ENCODE measurements around the gene CRB3.
"Not testable (repeated sequence)": the region's sequence is repeated elsewhere in the genome, so short reads cannot be mapped to it uniquely, and the experiment has no call there.

The CRB3 gene

DNA sequence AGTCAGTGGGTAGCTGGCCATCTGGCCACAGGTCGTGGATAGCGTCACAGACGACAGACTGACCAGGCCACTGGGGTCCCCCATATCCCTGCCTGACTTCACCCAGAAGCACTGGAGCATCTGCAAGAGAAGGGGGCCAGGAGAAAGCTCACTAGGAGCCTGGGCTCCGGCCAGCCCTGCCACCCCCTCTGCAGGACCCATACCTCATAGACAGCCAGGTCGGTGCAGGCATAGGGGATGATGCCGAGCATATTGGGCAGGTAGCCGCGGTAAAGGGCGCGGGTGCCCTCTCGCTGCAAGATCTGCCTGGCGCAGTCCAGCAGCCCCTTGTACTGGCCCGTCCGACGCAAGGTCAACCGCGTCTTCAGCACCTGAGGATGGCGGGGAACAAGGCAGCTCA lies 36.9 kb upstream of the CRB3 start:
- no peak overlapping the region for H3K4me3 ChIP-seq (replicated peaks; ENCODE audit: insufficient read depth, low read length)
- H3K27ac ChIP-seq (replicated peaks): no peak overlapping the region
- no peak for TF ChIP-seq SPI1 (IDR thresholded peaks at IDR 0.05; ENCODE audit: borderline replicate concordance, low read depth)
- no peak for TF ChIP-seq POLR2AphosphoS5 (IDR thresholded peaks at IDR 0.05; ENCODE audit: low read depth)
- TF ChIP-seq GABPA (IDR thresholded peaks at IDR 0.05; ENCODE audit: low read depth): no peak
- TF ChIP-seq, protein P1, sequence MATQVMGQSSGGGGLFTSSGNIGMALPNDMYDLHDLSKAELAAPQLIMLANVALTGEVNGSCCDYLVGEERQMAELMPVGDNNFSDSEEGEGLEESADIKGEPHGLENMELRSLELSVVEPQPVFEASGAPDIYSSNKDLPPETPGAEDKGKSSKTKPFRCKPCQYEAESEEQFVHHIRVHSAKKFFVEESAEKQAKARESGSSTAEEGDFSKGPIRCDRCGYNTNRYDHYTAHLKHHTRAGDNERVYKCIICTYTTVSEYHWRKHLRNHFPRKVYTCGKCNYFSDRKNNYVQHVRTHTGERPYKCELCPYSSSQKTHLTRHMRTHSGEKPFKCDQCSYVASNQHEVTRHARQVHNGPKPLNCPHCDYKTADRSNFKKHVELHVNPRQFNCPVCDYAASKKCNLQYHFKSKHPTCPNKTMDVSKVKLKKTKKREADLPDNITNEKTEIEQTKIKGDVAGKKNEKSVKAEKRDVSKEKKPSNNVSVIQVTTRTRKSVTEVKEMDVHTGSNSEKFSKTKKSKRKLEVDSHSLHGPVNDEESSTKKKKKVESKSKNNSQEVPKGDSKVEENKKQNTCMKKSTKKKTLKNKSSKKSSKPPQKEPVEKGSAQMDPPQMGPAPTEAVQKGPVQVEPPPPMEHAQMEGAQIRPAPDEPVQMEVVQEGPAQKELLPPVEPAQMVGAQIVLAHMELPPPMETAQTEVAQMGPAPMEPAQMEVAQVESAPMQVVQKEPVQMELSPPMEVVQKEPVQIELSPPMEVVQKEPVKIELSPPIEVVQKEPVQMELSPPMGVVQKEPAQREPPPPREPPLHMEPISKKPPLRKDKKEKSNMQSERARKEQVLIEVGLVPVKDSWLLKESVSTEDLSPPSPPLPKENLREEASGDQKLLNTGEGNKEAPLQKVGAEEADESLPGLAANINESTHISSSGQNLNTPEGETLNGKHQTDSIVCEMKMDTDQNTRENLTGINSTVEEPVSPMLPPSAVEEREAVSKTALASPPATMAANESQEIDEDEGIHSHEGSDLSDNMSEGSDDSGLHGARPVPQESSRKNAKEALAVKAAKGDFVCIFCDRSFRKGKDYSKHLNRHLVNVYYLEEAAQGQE (IDR thresholded peaks at IDR 0.05; ENCODE audit: insufficient replicate concordance, low read depth): no peak
- TF ChIP-seq, protein P2, sequence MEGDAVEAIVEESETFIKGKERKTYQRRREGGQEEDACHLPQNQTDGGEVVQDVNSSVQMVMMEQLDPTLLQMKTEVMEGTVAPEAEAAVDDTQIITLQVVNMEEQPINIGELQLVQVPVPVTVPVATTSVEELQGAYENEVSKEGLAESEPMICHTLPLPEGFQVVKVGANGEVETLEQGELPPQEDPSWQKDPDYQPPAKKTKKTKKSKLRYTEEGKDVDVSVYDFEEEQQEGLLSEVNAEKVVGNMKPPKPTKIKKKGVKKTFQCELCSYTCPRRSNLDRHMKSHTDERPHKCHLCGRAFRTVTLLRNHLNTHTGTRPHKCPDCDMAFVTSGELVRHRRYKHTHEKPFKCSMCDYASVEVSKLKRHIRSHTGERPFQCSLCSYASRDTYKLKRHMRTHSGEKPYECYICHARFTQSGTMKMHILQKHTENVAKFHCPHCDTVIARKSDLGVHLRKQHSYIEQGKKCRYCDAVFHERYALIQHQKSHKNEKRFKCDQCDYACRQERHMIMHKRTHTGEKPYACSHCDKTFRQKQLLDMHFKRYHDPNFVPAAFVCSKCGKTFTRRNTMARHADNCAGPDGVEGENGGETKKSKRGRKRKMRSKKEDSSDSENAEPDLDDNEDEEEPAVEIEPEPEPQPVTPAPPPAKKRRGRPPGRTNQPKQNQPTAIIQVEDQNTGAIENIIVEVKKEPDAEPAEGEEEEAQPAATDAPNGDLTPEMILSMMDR (IDR thresholded peaks at IDR 0.05; ENCODE audit: insufficient read depth, low read length): no peak
- no peaks in the 10 kb centered on the region for H3K27me3 ChIP-seq (ENCODE audit: insufficient read depth, poor library complexity, severe bottlenecking)
- DNase-seq (ENCODE audit: low read depth in 1 of 2, low spot score in 1 of 2): no peak

DNA sequence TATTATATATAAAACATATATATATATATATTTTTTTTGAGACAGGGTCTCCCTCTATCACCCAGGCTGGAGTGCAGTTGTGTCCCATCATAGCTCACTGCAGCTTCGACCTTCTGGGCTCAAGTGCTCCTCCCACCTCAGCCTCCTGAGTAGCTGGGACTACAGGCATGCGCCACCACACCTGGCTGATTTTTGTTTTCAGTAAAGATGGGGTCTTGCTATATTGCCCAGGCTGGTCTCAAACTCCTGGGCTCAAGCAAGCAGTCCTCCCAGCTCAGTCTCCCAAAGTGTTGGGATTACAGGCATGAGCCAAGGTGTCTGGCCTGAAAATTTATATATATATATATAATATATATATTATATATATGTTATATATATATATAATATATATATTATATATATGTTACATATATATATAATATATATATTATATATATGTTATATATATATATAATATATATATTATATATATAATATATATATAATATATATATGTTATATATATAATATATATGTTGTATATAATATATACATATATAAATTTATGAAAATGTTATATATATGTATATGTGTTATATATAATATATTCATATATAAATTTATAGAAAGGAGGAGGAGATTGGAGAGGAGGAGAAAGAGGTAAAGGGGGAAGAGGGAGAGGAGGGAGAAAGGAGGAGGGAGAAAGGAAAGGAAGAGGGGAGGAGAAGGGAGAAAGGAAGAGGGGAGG lies 35.2 kb upstream of the CRB3 start:
- DNase-seq (ENCODE audit: low read depth in 1 of 2, low spot score in 1 of 2); H3K27me3 ChIP-seq (ENCODE audit: insufficient read depth, poor library complexity, severe bottlenecking); H3K27ac ChIP-seq (replicated peaks); H3K4me3 ChIP-seq (replicated peaks; ENCODE audit: insufficient read depth, low read length): not testable (repeated sequence)

DNA sequence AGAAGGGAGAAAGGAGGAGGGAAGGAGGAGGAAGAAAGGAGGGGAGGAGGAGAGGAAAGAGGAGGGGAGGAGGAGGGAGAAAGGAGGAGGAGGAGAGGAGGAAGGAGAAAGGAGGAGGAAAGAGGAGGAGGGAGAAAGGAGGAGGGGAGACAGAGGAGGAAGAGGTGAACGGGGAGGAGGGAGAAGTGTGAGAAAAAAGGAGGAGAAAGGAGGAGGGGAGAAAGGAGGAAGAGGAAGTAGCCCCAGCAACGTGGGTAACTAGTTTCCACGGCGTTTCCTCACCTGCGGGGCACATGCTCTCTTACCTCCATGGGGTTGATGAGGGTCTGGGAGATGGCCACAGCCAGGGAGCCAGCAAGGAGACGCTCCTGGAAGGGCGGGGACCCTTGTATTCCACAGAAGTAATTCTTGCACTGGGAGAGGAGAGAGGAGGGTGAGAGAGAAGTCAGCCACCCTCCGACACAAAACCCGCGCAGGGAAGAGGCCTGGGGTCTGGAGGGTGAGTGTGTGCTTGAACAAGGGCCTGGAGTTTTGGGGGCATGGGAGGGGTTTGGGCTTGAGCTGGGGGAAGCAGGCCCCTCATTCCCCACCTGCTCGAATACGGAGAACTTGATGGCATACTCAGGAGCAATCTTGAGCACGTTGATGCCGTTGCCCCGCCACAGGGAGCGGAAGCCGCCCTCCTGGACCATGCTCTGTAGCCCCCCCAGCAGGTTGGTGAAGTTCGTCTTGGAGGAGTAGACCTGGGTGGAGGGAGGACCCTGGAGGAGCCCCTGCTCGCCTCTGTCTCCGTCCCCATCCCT lies 34.5 kb upstream of the CRB3 start:
- no peak overlapping the region for H3K27ac ChIP-seq (replicated peaks)
- H3K27me3 ChIP-seq (ENCODE audit: insufficient read depth, poor library complexity, severe bottlenecking): no peaks in the 10 kb centered on the region
- TF ChIP-seq, protein P2 (IDR thresholded peaks at IDR 0.05; ENCODE audit: insufficient read depth, low read length): no peak
- peak; percentile 49; the same call in 1 of the 2 replicates for TF ChIP-seq SPI1 (IDR thresholded peaks at IDR 0.05; ENCODE audit: borderline replicate concordance, low read depth)
- no peak overlapping the region for H3K4me3 ChIP-seq (replicated peaks; ENCODE audit: insufficient read depth, low read length)
- peak; percentile 44 to 81 for DNase-seq (ENCODE audit: low read depth in 1 of 2, low spot score in 1 of 2)

DNA sequence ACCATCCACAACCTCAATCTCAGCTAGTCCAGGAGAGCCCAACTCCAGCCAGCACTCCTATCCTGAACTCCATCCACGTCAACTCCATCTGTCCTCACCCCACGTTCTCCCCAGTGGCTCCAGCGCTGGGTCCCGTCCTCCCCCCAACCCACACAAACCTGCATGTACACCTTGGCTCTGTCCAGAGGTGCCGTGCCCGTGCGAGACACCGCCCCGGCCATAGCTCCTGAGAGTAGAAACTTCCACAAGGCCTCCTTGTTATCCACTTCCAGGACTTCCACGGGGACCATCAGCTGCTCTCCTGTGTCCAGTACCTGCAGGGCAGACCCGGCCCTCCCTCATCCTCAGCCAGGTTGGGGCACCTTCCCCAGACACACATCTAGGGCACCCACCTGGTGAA lies 32.2 kb upstream of the CRB3 start:
- H3K27ac ChIP-seq (replicated peaks): no peak overlapping the region
- H3K4me3 ChIP-seq (replicated peaks; ENCODE audit: insufficient read depth, low read length): no peak overlapping the region
- TF ChIP-seq SPI1 (IDR thresholded peaks at IDR 0.05; ENCODE audit: borderline replicate concordance, low read depth) (no peak), POLR2AphosphoS5 (IDR thresholded peaks at IDR 0.05; ENCODE audit: low read depth) (no peak), GABPA (IDR thresholded peaks at IDR 0.05; ENCODE audit: low read depth) (no peak)
- TF ChIP-seq, protein P1 (IDR thresholded peaks at IDR 0.05; ENCODE audit: insufficient replicate concordance, low read depth): no peak
- no peak for DNase-seq (ENCODE audit: low read depth in 1 of 2, low spot score in 1 of 2)
- H3K27me3 ChIP-seq (ENCODE audit: insufficient read depth, poor library complexity, severe bottlenecking): no peaks in the 10 kb centered on the region

Data from HL-60 (cell line).